ENCODE data around the gene MCRIP1. TPM values are rescaled to one million over a fixed set of nuclear protein-coding genes. Genes with fewer than 3 reads are reported as not detected.
A peak's percentile ranks its signal among the peaks of the same experiment; 100 is the strongest.

MCRIP1 gene
- total and polyA plus RNA-seq, 9 of the 15 experiments (the other 6 are each of a cell fraction or from before 2014, with no cell fraction given): 0.39 to 35.8 (median 9.7) TPM

GRCh38 chr17:81858170-81858966 lies 25.3 kb upstream of the MCRIP1 start (continued):
- TF ChIP-seq TCF15 (CRISPR knock-in tag; IDR thresholded peaks at IDR 0.05): no peak
- no peak for TF ChIP-seq PML (IDR thresholded peaks at IDR 0.05; ENCODE audit: low read length)
- no peak for TF ChIP-seq CHD1 (IDR thresholded peaks at IDR 0.05; ENCODE audit: low read length)
- TF ChIP-seq ZNF75A (CRISPR knock-in tag; IDR thresholded peaks at IDR 0.05): no peak
- TF ChIP-seq NR3C1 (CRISPR knock-in tag; IDR thresholded peaks at IDR 0.05): no peak
- TF ChIP-seq ILF3 (IDR thresholded peaks at IDR 0.05; ENCODE audit: borderline replicate concordance): no peak
- no peak for TF ChIP-seq BRCA1 (IDR thresholded peaks at IDR 0.05)
- no peak for TF ChIP-seq BRCA1 (CRISPR knock-in tag; IDR thresholded peaks at IDR 0.05)
- peak; percentile 2 for TF ChIP-seq RBBP5 (IDR thresholded peaks at IDR 0.05; ENCODE audit: borderline replicate concordance, insufficient read depth, low read length, poor library complexity, severe bottlenecking)
- peak; percentile 73 for TF ChIP-seq POLR2G (IDR thresholded peaks at IDR 0.05; ENCODE audit: low read depth, low read length)
- TF ChIP-seq ZNF780A (CRISPR knock-in tag; IDR thresholded peaks at IDR 0.05): no peak
- TF ChIP-seq BCOR (IDR thresholded peaks at IDR 0.05): no peak
- TF ChIP-seq MNT (conservative IDR thresholded peaks at IDR 0.05): no peak
- no peak for TF ChIP-seq E4F1 (CRISPR knock-in tag; IDR thresholded peaks at IDR 0.05; ENCODE audit: borderline replicate concordance)
- TF ChIP-seq MECOM (CRISPR knock-in tag; IDR thresholded peaks at IDR 0.05): no peak
- TF ChIP-seq HBP1 (CRISPR knock-in tag; IDR thresholded peaks at IDR 0.05): no peak
- TF ChIP-seq GTF2E2 (tag; IDR thresholded peaks at IDR 0.05): no peak
- TF ChIP-seq CCNT2 (IDR thresholded peaks at IDR 0.05; ENCODE audit: borderline replicate concordance, extremely low read depth, insufficient read length, low read depth, low read length): no peak
- TF ChIP-seq ADNP (tag; IDR thresholded peaks at IDR 0.05): no peak
- TF ChIP-seq NUFIP1 (IDR thresholded peaks at IDR 0.05; ENCODE audit: partially characterized antibody): no peak
- no peak for TF ChIP-seq RBM14 (IDR thresholded peaks at IDR 0.05; ENCODE audit: borderline replicate concordance, insufficient read depth, low read depth, low read length)
- TF ChIP-seq KAT8 (IDR thresholded peaks at IDR 0.05; ENCODE audit: low read depth): no peak
- TF ChIP-seq E2F3 (CRISPR knock-in tag; IDR thresholded peaks at IDR 0.05): no peak
- no peak for TF ChIP-seq ZNF583 (CRISPR knock-in tag; IDR thresholded peaks at IDR 0.05)
- no peak for TF ChIP-seq TAF7 (tag; IDR thresholded peaks at IDR 0.05)

Measured in K562 (cell line).